Neural cell (in vitro differentiated cells): Measurements from ENCODE around the gene WFIKKN2. TPM values are rescaled to one million over a fixed set of nuclear protein-coding genes. Genes with fewer than 3 reads are reported as not detected.

Experiments
- H2AFZ ChIP-seq: fragments of 200-600, 300-800 bp; sonication (generic), shearing (Covaris generic); 2 replicates; pipeline ENCODE4 v1.6.0; 2014; ENCODE audit warnings: low read depth, mild to moderate bottlenecking, antibody characterized with exemption, low read length, moderate library complexity
- H3F3A ChIP-seq: fragments of 200-600 bp; shearing (Covaris generic); 2 replicates; pipeline ENCODE4 v1.6.1; 2016; ENCODE audit warnings: mild to moderate bottlenecking, moderate library complexity, mixed read lengths, antibody characterized with exemption, low read length; ENCODE audit not compliant: insufficient read depth, poor library complexity, severe bottlenecking
- H3K27ac ChIP-seq: fragments of 200-600, 300-800 bp; sonication (generic), shearing (Covaris generic); 2 replicates; pipeline ENCODE4 v1.5.1; 2014; ENCODE audit warnings: mild to moderate bottlenecking, low read length, moderate library complexity
- H3K27me3 ChIP-seq: fragments of 300-800, 200-600 bp; sonication (generic), shearing (Covaris generic); 2 replicates; pipeline ENCODE4 v1.6.0; 2014; ENCODE audit warnings: mild to moderate bottlenecking, low read depth, low read length, moderate library complexity; ENCODE audit not compliant: insufficient read depth
- H3K36me3 ChIP-seq: fragments of 300-800, 200-600 bp; sonication (generic), shearing (Covaris generic); 2 replicates; pipeline ENCODE4 v1.5.1; 2014; ENCODE audit warnings: mild to moderate bottlenecking, antibody characterized with exemption, low read length, moderate library complexity; ENCODE audit not compliant: insufficient read depth
- H3K4me2 ChIP-seq: fragments of 300-800, 200-600 bp; sonication (generic), shearing (Covaris generic); 2 replicates; pipeline ENCODE4 v1.6.0; 2014; ENCODE audit warnings: mild to moderate bottlenecking, low read length
- H3K4me3 ChIP-seq: fragments of 300-800, 200-600 bp; sonication (generic), shearing (Covaris generic); 2 replicates; pipeline ENCODE4 v1.5.1; 2014; ENCODE audit warnings: mild to moderate bottlenecking, low read length, moderate library complexity
- H3K79me2 ChIP-seq: fragments of 200-600 bp; shearing (Covaris generic); replicated peaks from 2 replicates; pipeline ENCODE4 v1.6.0; 2014; ENCODE audit warnings: mild to moderate bottlenecking, low read length, moderate library complexity; ENCODE audit not compliant: insufficient read depth
- H3K9ac ChIP-seq: fragments of 300-800, 200-600 bp; sonication (generic), shearing (Covaris generic); 2 replicates; pipeline ENCODE4 v1.6.1; 2016; ENCODE audit warnings: mild to moderate bottlenecking, low read length, mixed read lengths
- H3K9me2 ChIP-seq: fragments of 200-600 bp; shearing (Covaris generic); 2 replicates; pipeline ENCODE4 v1.6.1; 2016; ENCODE audit warnings: mild to moderate bottlenecking, low read length, mixed read lengths; ENCODE audit not compliant: insufficient read depth
- H3K9me3 ChIP-seq: fragments of 200-600, 300-800 bp; sonication (generic), shearing (Covaris generic); 2 replicates; pipeline ENCODE4 v1.6.1; 2016; ENCODE audit warnings: mild to moderate bottlenecking, mixed run types, low read length, moderate library complexity, mixed read lengths
- H4K20me1 ChIP-seq: fragments of 200-600 bp; shearing (Covaris generic); 2 replicates; pipeline ENCODE4 v1.6.1; 2016; ENCODE audit warnings: mild to moderate bottlenecking, mixed run types; ENCODE audit not compliant: insufficient read depth
- EP300 ChIP-seq: fragments of 450-650 bp; conservative IDR thresholded peaks from 2 replicates; pipeline ENCODE4 v1.6.1; 2014; ENCODE audit warnings: antibody characterized with exemption, mild to moderate bottlenecking, moderate library complexity; ENCODE audit not compliant: poor library complexity, severe bottlenecking
- EZH2 ChIP-seq: fragments of 200-600, 300-800 bp; shearing (Covaris generic), sonication (generic); IDR thresholded peaks from 2 replicates; pipeline ENCODE4 v1.6.1; 2014; ENCODE audit warnings: antibody characterized with exemption, low read length, borderline replicate concordance, mild to moderate bottlenecking; ENCODE audit not compliant: insufficient read depth, poor library complexity, severe bottlenecking
- MXI1 ChIP-seq: fragments of 450-650 bp; conservative IDR thresholded peaks from 2 replicates; pipeline ENCODE4 v1.6.1; 2014; ENCODE audit warnings: antibody characterized with exemption, mild to moderate bottlenecking; ENCODE audit not compliant: poor library complexity, severe bottlenecking
- POLR2AphosphoS5 ChIP-seq: IDR thresholded peaks from 2 replicates; pipeline ENCODE4 v1.6.1; 2012
- RAD21 ChIP-seq: fragments of 450-650 bp; conservative IDR thresholded peaks from 2 replicates; pipeline ENCODE4 v1.6.1; 2014; ENCODE audit warnings: antibody characterized with exemption, mild to moderate bottlenecking, moderate library complexity
- REST ChIP-seq: IDR thresholded peaks from 2 replicates; pipeline ENCODE4 v1.6.1; 2012; ENCODE audit warnings: borderline replicate concordance
- SMC3 ChIP-seq: fragments of 450-650 bp; conservative IDR thresholded peaks from 2 replicates; pipeline ENCODE4 v1.6.1; 2014; ENCODE audit warnings: antibody characterized with exemption, mild to moderate bottlenecking, moderate library complexity; ENCODE audit not compliant: poor library complexity
- TAF1 ChIP-seq: IDR thresholded peaks from 2 replicates; pipeline ENCODE4 v1.6.1; 2012; ENCODE audit warnings: low read depth
- polyA plus RNA-seq: library from polyadenylated mRNA; depleted of rRNA; stranded (reverse); fragments of >200 nt; gene quantifications from 2 replicates; pipeline ENCODE4 v1.2.3, GENCODE V29; 2014
- TF ChIP-seq, protein P1 (sequence below): fragments of 450-650 bp; IDR thresholded peaks from 2 replicates; pipeline ENCODE4 v1.5.1; 2014; ENCODE audit warnings: antibody characterized with exemption, mild to moderate bottlenecking, moderate library complexity; ENCODE audit not compliant: poor library complexity, severe bottlenecking

WFIKKN2 gene
- polyA plus RNA-seq, 1 donor from 2014 or later, result not detected

DNA sequence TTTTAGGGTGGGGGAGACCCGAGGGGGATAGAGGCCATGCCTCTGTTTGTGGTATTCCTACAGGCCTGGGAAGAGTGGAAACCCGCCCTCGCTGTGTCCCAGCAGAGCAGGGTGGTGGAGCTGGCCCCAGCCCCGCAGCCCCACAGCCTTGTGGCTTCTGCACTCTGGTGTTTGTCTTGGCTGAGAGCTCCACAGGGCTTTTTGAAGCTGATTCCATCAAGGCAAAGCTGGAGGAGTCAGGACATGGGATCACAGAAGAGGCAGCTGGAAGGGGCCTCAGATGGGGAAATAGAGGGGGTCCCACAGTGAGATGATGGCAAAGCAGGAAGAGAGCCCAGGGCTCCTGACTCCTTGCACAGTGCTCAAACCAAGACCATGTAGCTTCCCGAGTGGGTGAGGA is 5.0 kb upstream of the WFIKKN2 start:
- H2AFZ ChIP-seq, result no peak overlapping the region
- H3F3A ChIP-seq, result no peaks in the 10 kb centered on the region
- H3K9ac ChIP-seq, result no peak overlapping the region
- TF ChIP-seq SMC3, result no peak
- no peak for TF ChIP-seq EP300
- no peak for TF ChIP-seq REST
- TF ChIP-seq, protein P1, sequence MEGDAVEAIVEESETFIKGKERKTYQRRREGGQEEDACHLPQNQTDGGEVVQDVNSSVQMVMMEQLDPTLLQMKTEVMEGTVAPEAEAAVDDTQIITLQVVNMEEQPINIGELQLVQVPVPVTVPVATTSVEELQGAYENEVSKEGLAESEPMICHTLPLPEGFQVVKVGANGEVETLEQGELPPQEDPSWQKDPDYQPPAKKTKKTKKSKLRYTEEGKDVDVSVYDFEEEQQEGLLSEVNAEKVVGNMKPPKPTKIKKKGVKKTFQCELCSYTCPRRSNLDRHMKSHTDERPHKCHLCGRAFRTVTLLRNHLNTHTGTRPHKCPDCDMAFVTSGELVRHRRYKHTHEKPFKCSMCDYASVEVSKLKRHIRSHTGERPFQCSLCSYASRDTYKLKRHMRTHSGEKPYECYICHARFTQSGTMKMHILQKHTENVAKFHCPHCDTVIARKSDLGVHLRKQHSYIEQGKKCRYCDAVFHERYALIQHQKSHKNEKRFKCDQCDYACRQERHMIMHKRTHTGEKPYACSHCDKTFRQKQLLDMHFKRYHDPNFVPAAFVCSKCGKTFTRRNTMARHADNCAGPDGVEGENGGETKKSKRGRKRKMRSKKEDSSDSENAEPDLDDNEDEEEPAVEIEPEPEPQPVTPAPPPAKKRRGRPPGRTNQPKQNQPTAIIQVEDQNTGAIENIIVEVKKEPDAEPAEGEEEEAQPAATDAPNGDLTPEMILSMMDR, result no peak
- TF ChIP-seq POLR2AphosphoS5, result no peak
- no peak for TF ChIP-seq RAD21
- TF ChIP-seq TAF1, result no peak
- no peak for TF ChIP-seq MXI1
- no peak for TF ChIP-seq EZH2
- H3K9me2 ChIP-seq, result no peaks in the 10 kb centered on the region
- H3K4me2 ChIP-seq, result no peak overlapping the region
- H3K27ac ChIP-seq, result no peak overlapping the region
- H3K36me3 ChIP-seq, result no peaks in the 10 kb centered on the region
- no peaks in the 10 kb centered on the region for H4K20me1 ChIP-seq
- no peak overlapping the region for H3K4me3 ChIP-seq
- H3K79me2 ChIP-seq, result no peaks in the 10 kb centered on the region
- no peaks in the 10 kb centered on the region for H3K27me3 ChIP-seq
- no peaks in the 10 kb centered on the region for H3K9me3 ChIP-seq

DNA sequence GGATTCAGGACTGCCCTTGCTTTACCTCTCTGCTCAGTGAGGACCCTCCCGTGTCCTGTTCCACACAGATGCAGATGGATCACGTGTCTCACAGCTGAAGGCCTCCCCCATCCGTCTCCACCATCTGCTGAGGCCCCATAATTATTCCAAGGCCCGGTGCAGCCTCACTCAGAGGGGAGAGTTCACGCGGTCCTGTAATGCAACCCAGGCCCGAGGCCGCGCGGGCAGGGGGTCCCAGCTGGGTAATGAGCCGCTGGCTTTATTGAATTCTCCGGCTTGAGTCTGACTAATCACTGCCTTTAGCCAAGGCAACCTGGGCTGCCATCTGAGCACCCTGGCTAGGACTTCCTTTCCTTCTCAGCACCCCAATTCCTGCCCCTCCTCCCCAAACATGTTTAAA is 4.4 kb upstream of the WFIKKN2 start:
- no peaks in the 10 kb centered on the region for H3K79me2 ChIP-seq
- H3F3A ChIP-seq, result no peaks in the 10 kb centered on the region
- H3K36me3 ChIP-seq, result no peaks in the 10 kb centered on the region
- no peaks in the 10 kb centered on the region for H4K20me1 ChIP-seq
- no peaks in the 10 kb centered on the region for H3K27me3 ChIP-seq
- H3K9me2 ChIP-seq, result no peaks in the 10 kb centered on the region
- H3K9ac ChIP-seq, result no peak overlapping the region
- H3K4me3 ChIP-seq, result no peak overlapping the region
- H3K9me3 ChIP-seq, result no peaks in the 10 kb centered on the region
- TF ChIP-seq EP300 (no peak), POLR2AphosphoS5 (no peak), TAF1 (no peak), SMC3 (no peak), REST (no peak), EZH2 (no peak), RAD21 (no peak)
- TF ChIP-seq, protein P1, result no peak
- H3K4me2 ChIP-seq, result no peak overlapping the region
- no peak overlapping the region for H3K27ac ChIP-seq
- no peak overlapping the region for H2AFZ ChIP-seq
